ENCODE measurements around the gene SUSD1.

- no peak for TF ChIP-seq POLR2A (IDR thresholded peaks at IDR 0.05)
- no peak for TF ChIP-seq CTCF (IDR thresholded peaks at IDR 0.05)
Observed at GRCh38 chr9:112111461-112111860, 63.6 kb downstream of the SUSD1 start.
